ENCODE data around the gene SPATA9. TPM values are rescaled to one million over a fixed set of nuclear protein-coding genes. Genes with fewer than 3 reads are reported as not detected.

The SPATA9 gene
- total and polyA plus RNA-seq, 2 of the 13 experiments (the other 11 are each of a cell fraction or from before 2014, with no cell fraction given) = not detected

DNA sequence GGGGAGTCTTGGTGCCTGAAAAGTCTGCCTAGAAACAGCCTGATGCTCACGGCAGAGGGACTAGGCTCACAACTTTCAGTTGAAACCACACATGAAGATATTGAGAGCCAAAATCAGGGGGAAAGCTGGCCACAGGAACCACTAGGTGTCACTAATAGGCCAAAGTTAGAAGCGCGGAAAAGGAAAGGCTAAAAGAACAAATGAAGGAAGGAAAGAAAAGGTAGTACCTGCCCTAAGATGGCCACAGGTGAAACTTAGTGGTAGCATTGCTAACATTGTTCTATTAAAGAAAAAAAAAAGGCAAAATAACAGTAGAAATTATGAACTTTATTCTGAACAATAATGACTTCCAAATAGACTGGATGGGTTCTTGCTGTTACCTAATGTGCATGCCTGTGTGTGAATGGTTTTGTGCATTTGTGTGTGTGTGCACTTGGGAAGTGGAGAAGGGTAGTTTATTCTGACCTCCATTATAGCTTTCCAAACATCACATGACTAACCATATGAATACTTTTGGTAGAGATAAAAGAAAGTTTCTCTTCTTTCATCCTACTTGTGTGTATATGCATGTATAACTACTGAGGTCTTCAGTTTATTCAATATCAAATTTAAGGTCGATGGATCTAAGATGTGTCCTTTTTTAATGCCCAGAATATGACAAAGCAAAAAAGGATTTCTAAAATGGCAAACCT lies 38.3 kb downstream of the SPATA9 start (continued):
- TF ChIP-seq RERE (CRISPR knock-in tag; IDR thresholded peaks at IDR 0.05; ENCODE audit: low read depth) (no peak), CBX2 (IDR thresholded peaks at IDR 0.05; ENCODE audit: low read depth, low read length) (no peak), CBX2 (CRISPR knock-in tag; IDR thresholded peaks at IDR 0.05; ENCODE audit: low read depth) (no peak), SMC3 (IDR thresholded peaks at IDR 0.05; ENCODE audit: low read length) (peak; percentile 51; the same call in 1 of the 2 replicates), ZNF761 (CRISPR knock-in tag; conservative IDR thresholded peaks at IDR 0.05) (no peak), RARG (CRISPR knock-in tag; IDR thresholded peaks at IDR 0.05; ENCODE audit: low read depth) (no peak), ARNT (IDR thresholded peaks at IDR 0.05) (no peak), STAT5B (CRISPR knock-in tag; IDR thresholded peaks at IDR 0.05) (no peak), RNF2 (conservative IDR thresholded peaks at IDR 0.05; ENCODE audit: low read depth) (no peak), ATF7 (IDR thresholded peaks at IDR 0.05) (no peak), ATF7 (CRISPR knock-in tag; IDR thresholded peaks at IDR 0.05) (no peak), ARNT2 (CRISPR knock-in tag; IDR thresholded peaks at IDR 0.05; ENCODE audit: low read depth) (no peak), ZNF577 (CRISPR knock-in tag; IDR thresholded peaks at IDR 0.05; ENCODE audit: borderline replicate concordance, low read depth) (no peak), ZNF615 (CRISPR knock-in tag; IDR thresholded peaks at IDR 0.05; ENCODE audit: borderline replicate concordance) (no peak), NONO (IDR thresholded peaks at IDR 0.05) (no peak), NONO (CRISPR knock-in tag; conservative IDR thresholded peaks at IDR 0.05) (no peak), ZNF251 (CRISPR knock-in tag; IDR thresholded peaks at IDR 0.05) (no peak), ZFP36L2 (CRISPR knock-in tag; IDR thresholded peaks at IDR 0.05) (no peak), ZNF225 (CRISPR knock-in tag; IDR thresholded peaks at IDR 0.05) (no peak), RAD21 (CRISPR knock-in tag; IDR thresholded peaks at IDR 0.05) (peak; percentile 61), ARHGAP35 (CRISPR knock-in tag; IDR thresholded peaks at IDR 0.05; ENCODE audit: borderline replicate concordance) (no peak), MAFK (conservative IDR thresholded peaks at IDR 0.05 in 1 of 2, IDR thresholded peaks at IDR 0.05 in 1 of 2; ENCODE audit: low read length in 2 of 2) (no peak), HIVEP1 (CRISPR knock-in tag; IDR thresholded peaks at IDR 0.05) (no peak), ZNF546 (CRISPR knock-in tag; conservative IDR thresholded peaks at IDR 0.05) (no peak), CHD2 (IDR thresholded peaks at IDR 0.05; ENCODE audit: low read depth, low read length) (no peak), RBFOX2 (IDR thresholded peaks at IDR 0.05; ENCODE audit: low read depth, low read length) (no peak), ZNF260 (CRISPR knock-in tag; IDR thresholded peaks at IDR 0.05; ENCODE audit: borderline replicate concordance, low read depth) (no peak), ZNF383 (CRISPR knock-in tag; IDR thresholded peaks at IDR 0.05; ENCODE audit: borderline replicate concordance) (no peak), ZNF337 (CRISPR knock-in tag; IDR thresholded peaks at IDR 0.05; ENCODE audit: borderline replicate concordance, low read depth) (no peak), ZNF644 (CRISPR knock-in tag; IDR thresholded peaks at IDR 0.05; ENCODE audit: low read depth) (no peak)
